ENCODE data around the gene SVOPL. TPM values are rescaled to one million over a fixed set of nuclear protein-coding genes. Genes with fewer than 3 reads are reported as not detected.

SVOPL gene
- total and polyA plus RNA-seq, 11 donors, result 0.15 TPM; not detected in 10

- no peak for DNase-seq
- Histone ChIP-seq H3K4me1 (no peaks in the 10 kb centered on the region), H3K36me3 (no peaks in the 10 kb centered on the region), H3K9me3 (no peaks in the 10 kb centered on the region), H3K27me3 (no peaks in the 10 kb centered on the region), H3K4me3 (no peak overlapping the region), H3K27ac (no peak overlapping the region)
- intact Hi-C loops (cut with DNase I), result no loop called here
- 55 to 64% (median 57%) methylated on average over 7 of the region's 7 CpGs for WGBS, 4 donors
- ATAC-seq, result no peak
- TF ChIP-seq CTCF (IDR thresholded peaks at IDR 0.05) (no peak), POLR2A (IDR thresholded peaks at IDR 0.05) (no peak)
Observed at GRCh38 chr7:138705167-138705566, 4.0 kb upstream of the SVOPL start.

GRCh38 chr7:138701537-138701923, 368 bp upstream of the SVOPL start:
- no peak for TF ChIP-seq CTCF (IDR thresholded peaks at IDR 0.05)
- no peak for TF ChIP-seq POLR2A (IDR thresholded peaks at IDR 0.05)
- no peak for ATAC-seq

GRCh38 chr7:138699661-138700060, 1.5 kb downstream of the SVOPL start:
- no peak for TF ChIP-seq POLR2A (IDR thresholded peaks at IDR 0.05)
- no peak for TF ChIP-seq CTCF (IDR thresholded peaks at IDR 0.05)
- H3K27me3 ChIP-seq, result no peaks in the 10 kb centered on the region
- H3K4me1 ChIP-seq, result no peaks in the 10 kb centered on the region
- ATAC-seq (no peak), DNase-seq (no peak)
- H3K36me3 ChIP-seq, result no peaks in the 10 kb centered on the region
- H3K9me3 ChIP-seq, result no peaks in the 10 kb centered on the region
- intact Hi-C loops (cut with DNase I), result no loop called here
- WGBS, 4 donors, result 78 to 82% (median 82%) methylated on average over 9 of the region's 9 CpGs
- no peak overlapping the region for H3K4me3 ChIP-seq
- H3K27ac ChIP-seq, result no peak overlapping the region

More at GRCh38 chr7:138701537-138701923, 368 bp upstream of the SVOPL start:
- H3K27me3 ChIP-seq, result no peaks in the 10 kb centered on the region
- no peak for DNase-seq
- 88 to 100% (median 93%) methylated on average over 2 of the region's 2 CpGs for WGBS, 4 donors
- intact Hi-C loops (cut with DNase I), result no loop called here
- H3K4me3 ChIP-seq, result no peak overlapping the region
- H3K36me3 ChIP-seq, result no peaks in the 10 kb centered on the region
- H3K4me1 ChIP-seq, result no peaks in the 10 kb centered on the region
- H3K9me3 ChIP-seq, result no peaks in the 10 kb centered on the region
- H3K27ac ChIP-seq, result no peak overlapping the region

- intact Hi-C loops (cut with DNase I), result no loop called here
- DNase-seq (no peak), ATAC-seq (no peak)
- no peaks in the 10 kb centered on the region for H3K9me3 ChIP-seq
- H3K4me3 ChIP-seq, result no peak overlapping the region
- H3K36me3 ChIP-seq, result no peaks in the 10 kb centered on the region
- WGBS, 4 donors, result 91 to 95% (median 93%) methylated on average over 7 of the region's 7 CpGs
- no peaks in the 10 kb centered on the region for H3K27me3 ChIP-seq
- TF ChIP-seq CTCF (IDR thresholded peaks at IDR 0.05) (no peak), POLR2A (IDR thresholded peaks at IDR 0.05) (no peak)
- no peaks in the 10 kb centered on the region for H3K4me1 ChIP-seq
- no peak overlapping the region for H3K27ac ChIP-seq
Observed at GRCh38 chr7:138698281-138698680, 2.9 kb downstream of the SVOPL start.

Measured in heart left ventricle (tissue), 16 donors.